HCT116 (cell line): ENCODE data around the gene SENP1. TPM values are rescaled to one million over a fixed set of nuclear protein-coding genes. Genes with fewer than 3 reads are reported as not detected.

Source experiments
- ATAC-seq: fragments of 200-7000 bp; cut with Tn5 transposase; 2 replicates; pipeline ENCODE4 v1.9.1; 2020; ENCODE audit warnings: mild to moderate bottlenecking, moderate library complexity
- BruUV-seq: library from RNA; stranded (reverse); fragments of 400-500 nt; replicated peaks from 2 replicates; lab custom pipeline; 2021; lab: Mats Ljungman, UMichigan
- CTCF ChIA-PET: fragments of 300-600 bp; sonication (Branson Sonifier 250); formaldehyde crosslinking; loops from one replicate; lab custom pipeline; 2021; ENCODE audit warnings: antibody characterized with exemption; lab: Charles Lee
- POLR2A ChIA-PET: fragments of 300-600, 350-600 bp; sonication (Branson Sonifier 250); formaldehyde crosslinking; loops from one replicate; lab custom pipeline; 2021; ENCODE audit warnings: antibody characterized with exemption; lab: Charles Lee
- RAD21 ChIA-PET, 2 experiments: fragments of 300-600 bp; sonication (Branson Sonifier 250); formaldehyde crosslinking; loops; one replicate each; lab custom pipeline; 2023; ENCODE audit warnings: low total read pairs in 2 of 2; ENCODE audit not compliant: uncharacterized antibody in 2 of 2, unreplicated experiment in 2 of 2, low non-redundant PET in 1 of 2; lab: Charles Lee
- DNase-seq: peaks from one replicate; pipeline ENCODE4 v3.0.0-alpha.2; 2010; ENCODE audit warnings: low read depth, low spot score
- H2AFZ ChIP-seq: fragments of 200-600 bp; shearing (Covaris generic), sonication (generic); 2 replicates; pipeline ENCODE4 v1.6.1; 2017; ENCODE audit warnings: low read depth, mixed run types, mixed read lengths, antibody characterized with exemption, low read length; ENCODE audit not compliant: poor library complexity, severe bottlenecking
- H3K27ac ChIP-seq: 2 replicates; pipeline ENCODE4 v1.5.1; 2012; ENCODE audit warnings: low read depth, low read length
- H3K27me3 ChIP-seq: fragments of 200-600 bp; sonication (generic); 2 replicates; pipeline ENCODE4 v1.6.1; 2016; ENCODE audit warnings: mixed run types, low read length, mixed read lengths; ENCODE audit not compliant: insufficient read depth
- H3K36me3 ChIP-seq, 2 experiments: fragments of 200-500 bp in 1 of 2; fragments of 200-600 bp in 1 of 2; sonication (Bioruptor generic) in 1 of 2; sonication (generic) in 1 of 2; 2 replicates each; pipeline versions ENCODE4 v1.5.1 to v1.6.1; 2014 to 2016; ENCODE audit warnings: low read length in 2 of 2, inconsistent platforms in 1 of 2, mixed read lengths in 1 of 2, mixed run types in 1 of 2; ENCODE audit not compliant: insufficient read depth in 2 of 2, control insufficient read depth in 1 of 2
- H3K4me1 ChIP-seq, 2 experiments: fragments of 200-600 bp in 1 of 2; sonication (generic) in 1 of 2; 2 replicates each; pipeline versions ENCODE4 v1.5.1 to v1.6.1; 2012 to 2017; ENCODE audit warnings: low read length in 2 of 2, inconsistent platforms in 1 of 2, mild to moderate bottlenecking in 1 of 2, mixed read lengths in 1 of 2, mixed run types in 1 of 2, moderate library complexity in 1 of 2; ENCODE audit not compliant: insufficient read depth in 2 of 2, control insufficient read depth in 1 of 2
- H3K4me2 ChIP-seq: fragments of 200-600 bp; sonication (generic); 2 replicates; pipeline ENCODE4 v1.6.1; 2017; ENCODE audit warnings: mixed run types, low read length, mixed read lengths
- H3K4me3 ChIP-seq, 2 experiments: fragments of 200-600 bp in 1 of 2; sonication (generic) in 1 of 2; replicated peaks in 1 of 2; 2 replicates each; pipeline ENCODE4 v1.5.1; 2011 to 2016; ENCODE audit warnings: low read length in 2 of 2, control low read depth in 1 of 2, low read depth in 1 of 2, mild to moderate bottlenecking in 1 of 2, mixed read lengths in 1 of 2, mixed run types in 1 of 2
- H3K79me2 ChIP-seq: fragments of 200-600 bp; sonication (generic); 2 replicates; pipeline ENCODE4 v1.6.1; 2017; ENCODE audit warnings: mild to moderate bottlenecking, mixed run types, low read length, moderate library complexity, mixed read lengths; ENCODE audit not compliant: insufficient read depth
- H3K9ac ChIP-seq: fragments of 200-600 bp; sonication (generic); 2 replicates; pipeline ENCODE4 v1.6.1; 2016; ENCODE audit warnings: low read length, mixed read lengths
- H3K9me2 ChIP-seq: fragments of 200-600 bp; sonication (generic), shearing (Covaris generic); 2 replicates; pipeline ENCODE4 v1.6.1; 2017; ENCODE audit warnings: mixed run types, mild to moderate bottlenecking, moderate library complexity; ENCODE audit not compliant: insufficient read depth
- H3K9me3 ChIP-seq, 2 experiments: fragments of 200-500 bp in 1 of 2; fragments of 200-600 bp in 1 of 2; sonication (Bioruptor generic) in 1 of 2; sonication (generic) in 1 of 2; 2 replicates each; pipeline ENCODE4 v1.6.1; 2014 to 2017; ENCODE audit warnings: low read length in 2 of 2, mixed read lengths in 2 of 2, inconsistent platforms in 1 of 2, low read depth in 1 of 2, mild to moderate bottlenecking in 1 of 2, mixed run types in 1 of 2, moderate library complexity in 1 of 2; ENCODE audit not compliant: control insufficient read depth in 1 of 2, insufficient read depth in 1 of 2
- H4K20me1 ChIP-seq: fragments of 200-600 bp; sonication (generic), shearing (Covaris generic); 2 replicates; pipeline ENCODE4 v1.6.1; 2017; ENCODE audit warnings: mixed run types, mild to moderate bottlenecking, moderate library complexity; ENCODE audit not compliant: insufficient read depth
- CBX3 ChIP-seq: IDR thresholded peaks from 2 replicates; pipeline ENCODE4 v1.6.1; 2012; ENCODE audit warnings: low read depth
- ELF1 ChIP-seq: IDR thresholded peaks from 2 replicates; pipeline ENCODE4 v1.6.1; 2012; ENCODE audit warnings: low read depth, borderline replicate concordance
- EZH2 ChIP-seq: fragments of 200-600 bp; sonication (generic); IDR thresholded peaks from 2 replicates; pipeline ENCODE4 v1.6.1; 2017; ENCODE audit warnings: antibody characterized with exemption, mixed run types
- EZH2phosphoT487 ChIP-seq: fragments of 200-600 bp; IDR thresholded peaks from 2 replicates; pipeline ENCODE4 v1.6.1; 2018; ENCODE audit warnings: antibody characterized with exemption, borderline replicate concordance
- FOSL1 ChIP-seq: IDR thresholded peaks from 2 replicates; pipeline ENCODE4 v1.6.1; 2012; ENCODE audit warnings: low read depth
- POLR2A ChIP-seq: IDR thresholded peaks from 2 replicates; pipeline ENCODE4 v1.7.0; 2011; ENCODE audit warnings: borderline replicate concordance; ENCODE audit not compliant: insufficient read depth, insufficient read length; ENCODE audit errors: extremely low read depth
- POLR2AphosphoS5 ChIP-seq: IDR thresholded peaks from 2 replicates; pipeline ENCODE4 v1.6.1; 2011; ENCODE audit warnings: mild to moderate bottlenecking, low read depth, low read length, moderate library complexity
- RAD21 ChIP-seq: IDR thresholded peaks from 2 replicates; pipeline ENCODE4 v1.6.1; 2012; ENCODE audit warnings: low read depth, mild to moderate bottlenecking
- SIN3A ChIP-seq: IDR thresholded peaks from 2 replicates; pipeline ENCODE4 v1.6.1; 2012; ENCODE audit warnings: low read depth
- SP1 ChIP-seq: IDR thresholded peaks from 2 replicates; pipeline ENCODE4 v1.6.1; 2012; ENCODE audit warnings: low read depth
- SRF ChIP-seq: IDR thresholded peaks from 2 replicates; pipeline ENCODE4 v1.6.1; 2012; ENCODE audit warnings: low read depth
- TCF7L2 ChIP-seq: IDR thresholded peaks from 2 replicates; pipeline ENCODE4 v1.7.0; 2011; ENCODE audit warnings: borderline replicate concordance, inconsistent platforms; ENCODE audit not compliant: insufficient read depth, insufficient read length; ENCODE audit errors: extremely low read depth
- YY1 ChIP-seq: IDR thresholded peaks from 2 replicates; pipeline ENCODE4 v1.6.1; 2011; ENCODE audit warnings: low read length, low read depth, moderate library complexity, mild to moderate bottlenecking; ENCODE audit not compliant: insufficient replicate concordance; ENCODE audit errors: extremely low read depth
- ZFX ChIP-seq: fragments of 450-650 bp; IDR thresholded peaks from 2 replicates; pipeline ENCODE4 v1.6.1; 2017
- ZNF274 ChIP-seq: fragments of 200-500 bp; sonication (Bioruptor generic); IDR thresholded peaks from 2 replicates; pipeline ENCODE4 v1.6.1; 2014; ENCODE audit warnings: mild to moderate bottlenecking, low read depth, low read length, inconsistent platforms
- intact Hi-C: fragments of 100-400 bp; cut with micrococcal nuclease; formaldehyde crosslinking; loops from 2 replicates; pipeline ENCODE4 v1.10.0; 2022
- total RNA-seq: library from RNA; stranded (reverse); gene quantifications from one replicate; pipeline ENCODE4 v1.2.1, GENCODE V29; 2021; ENCODE audit not compliant: unreplicated experiment
- TF ChIP-seq, protein P1 (sequence below): IDR thresholded peaks from 2 replicates; pipeline ENCODE4 v1.6.1; 2012
- TF ChIP-seq, protein P2 (sequence below): IDR thresholded peaks from 2 replicates; pipeline ENCODE4 v1.6.1; 2012; ENCODE audit warnings: low read depth
- TF ChIP-seq, protein P3 (sequence below), 3 experiments: fragments of 200-600 bp in 1 of 3; sonication (generic) in 1 of 3; IDR thresholded peaks in 2 of 3; conservative IDR thresholded peaks in 1 of 3; 2 replicates each; pipeline ENCODE4 v1.5.1; 2012 to 2017; ENCODE audit warnings: low read depth in 2 of 3, low read length in 2 of 3, antibody characterized with exemption in 1 of 3, borderline replicate concordance in 1 of 3, control low read depth in 1 of 3, mild to moderate bottlenecking in 1 of 3, mixed read lengths in 1 of 3, mixed run types in 1 of 3, moderate library complexity in 1 of 3; ENCODE audit not compliant: insufficient read depth in 1 of 3
- TF ChIP-seq, protein P4 (sequence below): IDR thresholded peaks from 2 replicates; pipeline ENCODE4 v1.6.1; 2011; ENCODE audit warnings: mild to moderate bottlenecking, low read length, moderate library complexity; ENCODE audit not compliant: insufficient replicate concordance; ENCODE audit errors: extremely low read depth

Gene SENP1
- total RNA-seq, 1 experiment from 2014 or later: 17.7 TPM

DNA sequence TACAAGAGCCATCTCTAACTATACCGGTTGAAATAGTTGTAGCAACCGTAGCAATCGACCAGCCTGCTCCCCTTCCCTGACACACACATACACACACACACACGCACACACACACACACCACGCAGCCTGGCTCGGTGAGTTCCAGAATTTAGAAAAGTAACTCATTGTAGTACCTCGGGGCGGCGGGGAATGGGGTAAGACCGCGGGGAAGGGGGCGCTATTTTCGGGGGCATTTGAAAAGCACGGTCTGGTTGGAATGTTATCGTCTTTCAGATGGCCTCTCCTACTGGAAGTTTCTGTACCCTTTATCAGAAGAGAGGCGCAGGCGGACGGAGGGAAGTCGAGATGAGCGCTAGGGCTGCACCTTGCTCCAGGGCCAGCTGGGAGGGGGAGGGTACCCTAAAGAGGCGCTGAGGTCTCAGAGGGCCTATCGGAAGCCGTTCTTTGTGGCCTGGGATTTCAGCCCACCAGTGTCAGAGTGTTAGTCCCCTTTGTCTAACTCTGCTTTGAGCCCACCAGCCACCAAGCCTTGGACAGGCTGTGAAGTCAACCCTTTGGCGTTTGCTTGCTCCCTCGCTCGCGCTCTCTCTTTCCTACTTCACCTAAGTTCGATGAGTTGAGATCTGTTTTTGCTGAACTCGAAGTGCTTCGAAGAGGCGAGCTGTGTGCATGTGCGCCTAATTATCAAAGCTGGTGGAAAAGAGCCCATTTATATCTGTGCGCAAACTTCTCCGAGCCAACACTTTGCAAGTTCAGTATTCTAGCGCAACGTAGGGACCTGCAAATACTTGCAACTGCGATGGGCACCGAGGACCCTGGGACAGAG, 102.4 kb downstream of the SENP1 start:
- no TSS peak for BruUV-seq
- no peaks in the 10 kb centered on the region for H3K79me2 ChIP-seq
- no peak for DNase-seq
- no peak overlapping the region for H3K9ac ChIP-seq
- H3K27ac ChIP-seq: no peak overlapping the region
- ATAC-seq: no peak
- H3K4me2 ChIP-seq: no peak overlapping the region
- H3K9me3 ChIP-seq: no peaks in the 10 kb centered on the region
- no peak overlapping the region for H3K4me3 ChIP-seq
- no peak overlapping the region for H2AFZ ChIP-seq
- H3K4me1 ChIP-seq: peaks cover 9 to 21% of the 10 kb centered on the region in 2 experiments
- H3K9me2 ChIP-seq: no peaks in the 10 kb centered on the region
- CTCF ChIA-PET: no interaction called here
- no peaks in the 10 kb centered on the region for H4K20me1 ChIP-seq
- RAD21 ChIA-PET: no interaction called here
- intact Hi-C loops: no loop called here
- peaks cover 6% of the 10 kb centered on the region; the same call in 1 of the 2 replicates for H3K27me3 ChIP-seq
- no peaks in the 10 kb centered on the region for H3K36me3 ChIP-seq
- POLR2A ChIA-PET: no interaction called here
- TF ChIP-seq ELF1 (no peak), CBX3 (no peak), POLR2AphosphoS5 (no peak), TCF7L2 (no peak), EZH2 (no peak), YY1 (no peak), FOSL1 (no peak), SP1 (no peak), POLR2A (no peak), EZH2phosphoT487 (no peak), SIN3A (no peak), RAD21 (no peak), SRF (no peak), ZFX (no peak), ZNF274 (no peak)
- TF ChIP-seq, protein P1, sequence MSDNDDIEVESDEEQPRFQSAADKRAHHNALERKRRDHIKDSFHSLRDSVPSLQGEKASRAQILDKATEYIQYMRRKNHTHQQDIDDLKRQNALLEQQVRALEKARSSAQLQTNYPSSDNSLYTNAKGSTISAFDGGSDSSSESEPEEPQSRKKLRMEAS: no peak
- TF ChIP-seq, protein P2, sequence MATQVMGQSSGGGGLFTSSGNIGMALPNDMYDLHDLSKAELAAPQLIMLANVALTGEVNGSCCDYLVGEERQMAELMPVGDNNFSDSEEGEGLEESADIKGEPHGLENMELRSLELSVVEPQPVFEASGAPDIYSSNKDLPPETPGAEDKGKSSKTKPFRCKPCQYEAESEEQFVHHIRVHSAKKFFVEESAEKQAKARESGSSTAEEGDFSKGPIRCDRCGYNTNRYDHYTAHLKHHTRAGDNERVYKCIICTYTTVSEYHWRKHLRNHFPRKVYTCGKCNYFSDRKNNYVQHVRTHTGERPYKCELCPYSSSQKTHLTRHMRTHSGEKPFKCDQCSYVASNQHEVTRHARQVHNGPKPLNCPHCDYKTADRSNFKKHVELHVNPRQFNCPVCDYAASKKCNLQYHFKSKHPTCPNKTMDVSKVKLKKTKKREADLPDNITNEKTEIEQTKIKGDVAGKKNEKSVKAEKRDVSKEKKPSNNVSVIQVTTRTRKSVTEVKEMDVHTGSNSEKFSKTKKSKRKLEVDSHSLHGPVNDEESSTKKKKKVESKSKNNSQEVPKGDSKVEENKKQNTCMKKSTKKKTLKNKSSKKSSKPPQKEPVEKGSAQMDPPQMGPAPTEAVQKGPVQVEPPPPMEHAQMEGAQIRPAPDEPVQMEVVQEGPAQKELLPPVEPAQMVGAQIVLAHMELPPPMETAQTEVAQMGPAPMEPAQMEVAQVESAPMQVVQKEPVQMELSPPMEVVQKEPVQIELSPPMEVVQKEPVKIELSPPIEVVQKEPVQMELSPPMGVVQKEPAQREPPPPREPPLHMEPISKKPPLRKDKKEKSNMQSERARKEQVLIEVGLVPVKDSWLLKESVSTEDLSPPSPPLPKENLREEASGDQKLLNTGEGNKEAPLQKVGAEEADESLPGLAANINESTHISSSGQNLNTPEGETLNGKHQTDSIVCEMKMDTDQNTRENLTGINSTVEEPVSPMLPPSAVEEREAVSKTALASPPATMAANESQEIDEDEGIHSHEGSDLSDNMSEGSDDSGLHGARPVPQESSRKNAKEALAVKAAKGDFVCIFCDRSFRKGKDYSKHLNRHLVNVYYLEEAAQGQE: no peak
- TF ChIP-seq, protein P3, sequence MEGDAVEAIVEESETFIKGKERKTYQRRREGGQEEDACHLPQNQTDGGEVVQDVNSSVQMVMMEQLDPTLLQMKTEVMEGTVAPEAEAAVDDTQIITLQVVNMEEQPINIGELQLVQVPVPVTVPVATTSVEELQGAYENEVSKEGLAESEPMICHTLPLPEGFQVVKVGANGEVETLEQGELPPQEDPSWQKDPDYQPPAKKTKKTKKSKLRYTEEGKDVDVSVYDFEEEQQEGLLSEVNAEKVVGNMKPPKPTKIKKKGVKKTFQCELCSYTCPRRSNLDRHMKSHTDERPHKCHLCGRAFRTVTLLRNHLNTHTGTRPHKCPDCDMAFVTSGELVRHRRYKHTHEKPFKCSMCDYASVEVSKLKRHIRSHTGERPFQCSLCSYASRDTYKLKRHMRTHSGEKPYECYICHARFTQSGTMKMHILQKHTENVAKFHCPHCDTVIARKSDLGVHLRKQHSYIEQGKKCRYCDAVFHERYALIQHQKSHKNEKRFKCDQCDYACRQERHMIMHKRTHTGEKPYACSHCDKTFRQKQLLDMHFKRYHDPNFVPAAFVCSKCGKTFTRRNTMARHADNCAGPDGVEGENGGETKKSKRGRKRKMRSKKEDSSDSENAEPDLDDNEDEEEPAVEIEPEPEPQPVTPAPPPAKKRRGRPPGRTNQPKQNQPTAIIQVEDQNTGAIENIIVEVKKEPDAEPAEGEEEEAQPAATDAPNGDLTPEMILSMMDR (IDR thresholded peaks at IDR 0.05 in 2 of 3, conservative IDR thresholded peaks at IDR 0.05 in 1 of 3; ENCODE audit: borderline replicate concordance in 1 of 3, insufficient read depth in 1 of 3, low read depth in 2 of 3, low read length in 2 of 3): no peak
- TF ChIP-seq, protein P4, sequence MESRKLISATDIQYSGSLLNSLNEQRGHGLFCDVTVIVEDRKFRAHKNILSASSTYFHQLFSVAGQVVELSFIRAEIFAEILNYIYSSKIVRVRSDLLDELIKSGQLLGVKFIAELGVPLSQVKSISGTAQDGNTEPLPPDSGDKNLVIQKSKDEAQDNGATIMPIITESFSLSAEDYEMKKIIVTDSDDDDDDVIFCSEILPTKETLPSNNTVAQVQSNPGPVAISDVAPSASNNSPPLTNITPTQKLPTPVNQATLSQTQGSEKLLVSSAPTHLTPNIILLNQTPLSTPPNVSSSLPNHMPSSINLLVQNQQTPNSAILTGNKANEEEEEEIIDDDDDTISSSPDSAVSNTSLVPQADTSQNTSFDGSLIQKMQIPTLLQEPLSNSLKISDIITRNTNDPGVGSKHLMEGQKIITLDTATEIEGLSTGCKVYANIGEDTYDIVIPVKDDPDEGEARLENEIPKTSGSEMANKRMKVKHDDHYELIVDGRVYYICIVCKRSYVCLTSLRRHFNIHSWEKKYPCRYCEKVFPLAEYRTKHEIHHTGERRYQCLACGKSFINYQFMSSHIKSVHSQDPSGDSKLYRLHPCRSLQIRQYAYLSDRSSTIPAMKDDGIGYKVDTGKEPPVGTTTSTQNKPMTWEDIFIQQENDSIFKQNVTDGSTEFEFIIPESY: no peak
